Liver (tissue), 9 donors: ENCODE results near the gene ACAN. TPM values are rescaled to one million over a fixed set of nuclear protein-coding genes. Genes with fewer than 3 reads are reported as not detected.

ENCODE experiments used
- DNase-seq: peaks from one replicate; pipeline ENCODE4 v3.0.0-alpha.2; 2017; ENCODE audit warnings: low spot score
- H3K27ac ChIP-seq, 2 donors: one replicate each; pipeline ENCODE4 v1.7.0; 2013; ENCODE audit warnings: inconsistent platforms in 2 of 2, low read length in 2 of 2, control low read depth in 1 of 2, low read depth in 1 of 2, mild to moderate bottlenecking in 1 of 2
- H3K27me3 ChIP-seq, 4 donors: one replicate each; pipeline versions ENCODE4 v1.6.1 to v1.7.0; 2013; ENCODE audit warnings: low read length in 3 of 4, inconsistent platforms in 1 of 4, mild to moderate bottlenecking in 1 of 4, moderate library complexity in 1 of 4; ENCODE audit not compliant: control insufficient read depth in 4 of 4, insufficient read depth in 4 of 4
- H3K36me3 ChIP-seq, 4 donors: one replicate each; pipeline versions ENCODE4 v1.6.1 to v1.7.0; 2013; ENCODE audit warnings: low read length in 3 of 4, mild to moderate bottlenecking in 3 of 4, low read depth in 1 of 4, moderate library complexity in 1 of 4; ENCODE audit not compliant: control insufficient read depth in 4 of 4, insufficient read depth in 3 of 4
- H3K4me1 ChIP-seq, 4 donors: one replicate each; pipeline versions ENCODE4 v1.6.1 to v1.7.0; 2013; ENCODE audit warnings: low read length in 3 of 4, mild to moderate bottlenecking in 3 of 4, moderate library complexity in 1 of 4; ENCODE audit not compliant: control insufficient read depth in 4 of 4, insufficient read depth in 4 of 4
- H3K4me3 ChIP-seq, 3 donors: one replicate each; pipeline versions ENCODE4 v1.6.1 to v1.7.0; 2013; ENCODE audit warnings: low read length in 3 of 3, control low read depth in 1 of 3, low read depth in 1 of 3, mild to moderate bottlenecking in 1 of 3
- H3K9ac ChIP-seq, 2 donors: one replicate each; pipeline ENCODE4 v1.7.0; 2013; ENCODE audit warnings: low read length in 2 of 2, mild to moderate bottlenecking in 2 of 2, moderate library complexity in 2 of 2, control low read depth in 1 of 2, low read depth in 1 of 2
- H3K9me3 ChIP-seq, 4 donors: one replicate each; pipeline versions ENCODE4 v1.6.1 to v1.7.0; 2013; ENCODE audit warnings: low read length in 3 of 4; ENCODE audit not compliant: control insufficient read depth in 4 of 4
- ATF3 ChIP-seq: IDR thresholded peaks from 2 replicates; pipeline ENCODE4 v1.6.1; 2016; ENCODE audit warnings: antibody characterized with exemption
- EGR1 ChIP-seq, 2 donors: IDR thresholded peaks; 2 replicates each; pipeline ENCODE4 v1.6.1; 2016 to 2018; ENCODE audit warnings: antibody characterized with exemption in 2 of 2, low read depth in 2 of 2
- FOXA1 ChIP-seq: IDR thresholded peaks from 2 replicates; pipeline ENCODE4 v1.6.1; 2016; ENCODE audit warnings: antibody characterized with exemption
- FOXA2 ChIP-seq: IDR thresholded peaks from 2 replicates; pipeline ENCODE4 v1.6.1; 2016; ENCODE audit warnings: antibody characterized with exemption
- HNF4A ChIP-seq, 2 donors: conservative IDR thresholded peaks; 2 replicates each; pipeline ENCODE4 v1.6.1; 2016; ENCODE audit warnings: antibody characterized with exemption in 2 of 2, mild to moderate bottlenecking in 2 of 2
- HNF4G ChIP-seq: IDR thresholded peaks from 2 replicates; pipeline ENCODE4 v1.6.1; 2016; ENCODE audit warnings: antibody characterized with exemption
- JUND ChIP-seq, 2 donors: IDR thresholded peaks; 2 replicates each; pipeline ENCODE4 v1.6.1; 2016; ENCODE audit warnings: antibody characterized with exemption in 2 of 2
- NR2F2 ChIP-seq: IDR thresholded peaks from 2 replicates; pipeline ENCODE4 v1.6.1; 2016; ENCODE audit warnings: antibody characterized with exemption
- RAD21 ChIP-seq, 2 donors: IDR thresholded peaks; 2 replicates each; pipeline ENCODE4 v1.6.1; 2016; ENCODE audit warnings: antibody characterized with exemption in 2 of 2, mild to moderate bottlenecking in 2 of 2
- REST ChIP-seq: IDR thresholded peaks from 2 replicates; pipeline ENCODE4 v1.6.1; 2016; ENCODE audit warnings: antibody characterized with exemption, mild to moderate bottlenecking
- SP1 ChIP-seq: IDR thresholded peaks from 2 replicates; pipeline ENCODE4 v1.6.1; 2018; ENCODE audit warnings: antibody characterized with exemption, mild to moderate bottlenecking
- TAF1 ChIP-seq: conservative IDR thresholded peaks from 2 replicates; pipeline ENCODE4 v1.6.1; 2016; ENCODE audit warnings: antibody characterized with exemption, mild to moderate bottlenecking
- YY1 ChIP-seq: IDR thresholded peaks from 2 replicates; pipeline ENCODE4 v1.6.1; 2016; ENCODE audit warnings: antibody characterized with exemption, mild to moderate bottlenecking
- WGBS: extraction: QIAGEN DNeasy Blood & Tissue Kit; methylation state at CpG from one replicate; pipeline ENCODE4 v1.1.7; 2013; 5-methylcytosine and 5-hydroxymethylcytosine counted together
- polyA plus RNA-seq, 2 donors: library from polyadenylated mRNA; stranded (reverse) in 1 of 2; unstranded in 1 of 2; fragments of 200-250 nt in 1 of 2; fragments of >200 nt in 1 of 2; fragmentation: Nextera tagmentation in 1 of 2; extraction: Ambion mirVana in 1 of 2; gene quantifications; one replicate each; pipeline versions ENCODE4 v1.2.1 to v1.2.3, GENCODE V29; 2013 to 2015
- total RNA-seq, 2 donors: library from RNA; depleted of rRNA; stranded (reverse); fragments of >200 nt; gene quantifications; one replicate each; pipeline ENCODE4 v1.2.3, GENCODE V29; 2014
- TF ChIP-seq, protein P1 (sequence below): IDR thresholded peaks from 2 replicates; pipeline ENCODE4 v1.6.1; 2016; ENCODE audit warnings: antibody characterized with exemption
- TF ChIP-seq, protein P2 (sequence below): IDR thresholded peaks from 2 replicates; pipeline ENCODE4 v1.6.1; 2016; ENCODE audit warnings: antibody characterized with exemption
- TF ChIP-seq, protein P3 (sequence below): fragments of 150-350 bp; IDR thresholded peaks from 2 replicates; pipeline ENCODE4 v1.5.1; 2017; ENCODE audit warnings: improper control_type of control experiment, low read depth, low read length; ENCODE audit not compliant: missing input control
- donor health status: healthy.
- donor health status: healthy.
- donor health status: healthy.
- donor health status: healthy.
- donor health status: healthy.

ACAN gene
- total and polyA plus RNA-seq, 4 donors = under 0.01 to 0.05 (median under 0.01) TPM; not detected in 1

DNA sequence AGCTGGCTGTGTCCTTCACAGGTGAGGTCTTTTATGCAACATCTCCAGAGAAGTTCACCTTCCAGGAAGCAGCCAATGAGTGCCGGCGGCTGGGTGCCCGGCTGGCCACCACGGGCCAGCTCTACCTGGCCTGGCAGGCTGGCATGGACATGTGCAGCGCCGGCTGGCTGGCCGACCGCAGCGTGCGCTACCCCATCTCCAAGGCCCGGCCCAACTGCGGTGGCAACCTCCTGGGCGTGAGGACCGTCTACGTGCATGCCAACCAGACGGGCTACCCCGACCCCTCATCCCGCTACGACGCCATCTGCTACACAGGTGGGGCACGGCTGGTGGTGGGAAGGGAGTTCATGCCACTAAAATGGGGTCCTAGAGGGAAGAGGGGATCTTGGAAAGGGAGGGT lies 40.1 kb downstream of the ACAN start:
- WGBS = 94% methylated on average over 21 of the region's 21 CpGs
- peaks cover 0 to 3% (median 0%) of the 10 kb centered on the region in 4 donors for H3K27me3 ChIP-seq
- no peak overlapping the region for H3K4me3 ChIP-seq
- H3K27ac ChIP-seq = no peak overlapping the region
- TF ChIP-seq RAD21 (IDR thresholded peaks at IDR 0.05) = no peak
- no peak for TF ChIP-seq SP1
- no peak for TF ChIP-seq TAF1
- no peak for TF ChIP-seq FOXA2
- no peak for TF ChIP-seq REST
- TF ChIP-seq ATF3 = no peak
- TF ChIP-seq, protein P1, sequence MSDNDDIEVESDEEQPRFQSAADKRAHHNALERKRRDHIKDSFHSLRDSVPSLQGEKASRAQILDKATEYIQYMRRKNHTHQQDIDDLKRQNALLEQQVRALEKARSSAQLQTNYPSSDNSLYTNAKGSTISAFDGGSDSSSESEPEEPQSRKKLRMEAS = no peak
- TF ChIP-seq JUND (IDR thresholded peaks at IDR 0.05) = no peak
- TF ChIP-seq, protein P2, sequence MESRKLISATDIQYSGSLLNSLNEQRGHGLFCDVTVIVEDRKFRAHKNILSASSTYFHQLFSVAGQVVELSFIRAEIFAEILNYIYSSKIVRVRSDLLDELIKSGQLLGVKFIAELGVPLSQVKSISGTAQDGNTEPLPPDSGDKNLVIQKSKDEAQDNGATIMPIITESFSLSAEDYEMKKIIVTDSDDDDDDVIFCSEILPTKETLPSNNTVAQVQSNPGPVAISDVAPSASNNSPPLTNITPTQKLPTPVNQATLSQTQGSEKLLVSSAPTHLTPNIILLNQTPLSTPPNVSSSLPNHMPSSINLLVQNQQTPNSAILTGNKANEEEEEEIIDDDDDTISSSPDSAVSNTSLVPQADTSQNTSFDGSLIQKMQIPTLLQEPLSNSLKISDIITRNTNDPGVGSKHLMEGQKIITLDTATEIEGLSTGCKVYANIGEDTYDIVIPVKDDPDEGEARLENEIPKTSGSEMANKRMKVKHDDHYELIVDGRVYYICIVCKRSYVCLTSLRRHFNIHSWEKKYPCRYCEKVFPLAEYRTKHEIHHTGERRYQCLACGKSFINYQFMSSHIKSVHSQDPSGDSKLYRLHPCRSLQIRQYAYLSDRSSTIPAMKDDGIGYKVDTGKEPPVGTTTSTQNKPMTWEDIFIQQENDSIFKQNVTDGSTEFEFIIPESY = no peak
- no peak for TF ChIP-seq EGR1 (IDR thresholded peaks at IDR 0.05; ENCODE audit: low read depth in 2 of 2)
- DNase-seq = no peak
- no peak overlapping the region for H3K9ac ChIP-seq
- H3K9me3 ChIP-seq = no peaks in the 10 kb centered on the region
- H3K36me3 ChIP-seq = no peaks in the 10 kb centered on the region
- no peaks in the 10 kb centered on the region for H3K4me1 ChIP-seq

DNA sequence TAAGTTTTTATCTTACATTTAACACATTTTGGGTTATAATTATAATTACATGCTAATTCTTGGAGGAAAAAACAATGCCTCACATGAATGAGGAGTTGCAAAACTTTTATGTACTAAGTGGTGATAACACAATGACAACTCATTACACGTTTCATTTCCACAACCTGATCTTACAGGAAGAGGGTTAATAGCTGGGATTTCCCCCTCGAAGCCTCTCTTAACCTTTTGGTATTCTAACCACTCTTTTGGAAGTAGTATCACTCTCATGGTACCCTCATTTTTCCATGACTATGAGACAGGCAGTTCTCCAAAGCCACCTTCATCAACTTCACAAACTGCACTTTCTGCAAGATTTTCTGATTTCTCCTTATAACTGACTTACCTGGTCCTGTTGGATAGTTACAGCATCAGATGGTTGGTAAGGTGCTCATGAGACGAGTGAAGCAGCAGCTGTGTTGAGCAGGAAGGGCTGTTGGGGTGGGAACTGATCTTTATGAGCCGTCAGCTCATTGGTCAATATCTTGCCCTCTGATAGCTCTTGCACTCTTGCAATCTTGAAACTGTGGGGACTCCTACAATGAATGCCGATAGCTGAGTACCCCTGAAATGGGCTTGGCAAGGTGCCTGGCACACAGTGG lies 41.6 kb downstream of the ACAN start:
- H3K27me3 ChIP-seq = peaks cover 0 to 3% (median 0%) of the 10 kb centered on the region in 4 donors
- no peak for DNase-seq
- H3K36me3 ChIP-seq = no peaks in the 10 kb centered on the region
- no peak overlapping the region for H3K9ac ChIP-seq
- no peaks in the 10 kb centered on the region for H3K4me1 ChIP-seq
- no peak overlapping the region for H3K27ac ChIP-seq
- no peak overlapping the region for H3K4me3 ChIP-seq
- no peaks in the 10 kb centered on the region for H3K9me3 ChIP-seq
- no peak for TF ChIP-seq HNF4G
- TF ChIP-seq, protein P1 = no peak
- TF ChIP-seq JUND (IDR thresholded peaks at IDR 0.05) = no peak
- TF ChIP-seq FOXA1 = no peak
- TF ChIP-seq TAF1 = no peak
- no peak for TF ChIP-seq ATF3
- TF ChIP-seq HNF4A (conservative IDR thresholded peaks at IDR 0.05) = no peak
- TF ChIP-seq SP1 = no peak
- no peak for TF ChIP-seq NR2F2
- no peak for TF ChIP-seq EGR1 (IDR thresholded peaks at IDR 0.05; ENCODE audit: low read depth in 2 of 2)
- no peak for TF ChIP-seq FOXA2
- TF ChIP-seq, protein P3, sequence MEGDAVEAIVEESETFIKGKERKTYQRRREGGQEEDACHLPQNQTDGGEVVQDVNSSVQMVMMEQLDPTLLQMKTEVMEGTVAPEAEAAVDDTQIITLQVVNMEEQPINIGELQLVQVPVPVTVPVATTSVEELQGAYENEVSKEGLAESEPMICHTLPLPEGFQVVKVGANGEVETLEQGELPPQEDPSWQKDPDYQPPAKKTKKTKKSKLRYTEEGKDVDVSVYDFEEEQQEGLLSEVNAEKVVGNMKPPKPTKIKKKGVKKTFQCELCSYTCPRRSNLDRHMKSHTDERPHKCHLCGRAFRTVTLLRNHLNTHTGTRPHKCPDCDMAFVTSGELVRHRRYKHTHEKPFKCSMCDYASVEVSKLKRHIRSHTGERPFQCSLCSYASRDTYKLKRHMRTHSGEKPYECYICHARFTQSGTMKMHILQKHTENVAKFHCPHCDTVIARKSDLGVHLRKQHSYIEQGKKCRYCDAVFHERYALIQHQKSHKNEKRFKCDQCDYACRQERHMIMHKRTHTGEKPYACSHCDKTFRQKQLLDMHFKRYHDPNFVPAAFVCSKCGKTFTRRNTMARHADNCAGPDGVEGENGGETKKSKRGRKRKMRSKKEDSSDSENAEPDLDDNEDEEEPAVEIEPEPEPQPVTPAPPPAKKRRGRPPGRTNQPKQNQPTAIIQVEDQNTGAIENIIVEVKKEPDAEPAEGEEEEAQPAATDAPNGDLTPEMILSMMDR = no peak
- no peak for TF ChIP-seq YY1
- no peak for TF ChIP-seq REST
- WGBS = 58% methylated on average over 5 of the region's 5 CpGs
